Memory B cell (primary cell): ENCODE measurements around the gene PPP2R2D.

Source experiments
- ATAC-seq: fragments of 150-1000 bp; cut with Tn5 transposase; 2 replicates; pipeline ENCODE4 v1.10.0; 2021; ENCODE audit warnings: low read depth, mild to moderate bottlenecking, moderate library complexity
- DNase-seq, 2 donors: peaks; one replicate each; pipeline ENCODE4 v3.0.0; 2022; ENCODE audit warnings: low spot score in 2 of 2
- H3K27ac Mint-ChIP-seq: one replicate; pipeline ENCODE4 v1.8.0; 2022; ENCODE audit warnings: mild to moderate bottlenecking, moderate library complexity, mixed read lengths
- H3K27me3 Mint-ChIP-seq: one replicate; pipeline ENCODE4 v1.8.0; 2022; ENCODE audit warnings: mixed read lengths
- H3K36me3 Mint-ChIP-seq: one replicate; pipeline ENCODE4 v1.8.0; 2022; ENCODE audit warnings: mild to moderate bottlenecking, mixed read lengths
- H3K4me1 Mint-ChIP-seq: one replicate; pipeline ENCODE4 v1.8.0; 2022; ENCODE audit warnings: mixed read lengths
- H3K4me3 Mint-ChIP-seq: one replicate; pipeline ENCODE4 v1.8.0; 2022; ENCODE audit warnings: mild to moderate bottlenecking, moderate library complexity, mixed read lengths
- H3K9me3 Mint-ChIP-seq: one replicate; pipeline ENCODE4 v1.8.0; 2022; ENCODE audit warnings: mixed read lengths

Gene PPP2R2D

GRCh38 chr10:131961777-131962662, 61.2 kb downstream of the PPP2R2D start:
- no peaks in the 10 kb centered on the region for H3K9me3 Mint-ChIP-seq
- H3K36me3 Mint-ChIP-seq, result peaks cover 23% of the 10 kb centered on the region
- DNase-seq, result no peak
- H3K27ac Mint-ChIP-seq, result no peak overlapping the region
- no peaks in the 10 kb centered on the region for H3K27me3 Mint-ChIP-seq
- ATAC-seq, result no peak
- no peaks in the 10 kb centered on the region for H3K4me1 Mint-ChIP-seq
- peak overlapping the region; percentile 11 for H3K4me3 Mint-ChIP-seq

GRCh38 chr10:131963350-131963749, 62.5 kb downstream of the PPP2R2D start:
- Mint-ChIP-seq H3K4me3 (no peak overlapping the region), H3K4me1 (no peaks in the 10 kb centered on the region), H3K36me3 (peaks cover 15% of the 10 kb centered on the region), H3K9me3 (no peaks in the 10 kb centered on the region), H3K27me3 (no peaks in the 10 kb centered on the region), H3K27ac (no peak overlapping the region)
- DNase-seq (no peak), ATAC-seq (no peak)

GRCh38 chr10:131963811-131964210, 63.0 kb downstream of the PPP2R2D start:
- DNase-seq, result no peak
- H3K36me3 Mint-ChIP-seq, result peaks cover 16% of the 10 kb centered on the region
- H3K27ac Mint-ChIP-seq, result no peak overlapping the region
- H3K27me3 Mint-ChIP-seq, result no peaks in the 10 kb centered on the region
- H3K9me3 Mint-ChIP-seq, result no peaks in the 10 kb centered on the region
- no peak overlapping the region for H3K4me3 Mint-ChIP-seq
- no peak for ATAC-seq
- H3K4me1 Mint-ChIP-seq, result no peaks in the 10 kb centered on the region

- Mint-ChIP-seq H3K27ac (no peak overlapping the region), H3K4me1 (no peaks in the 10 kb centered on the region)
- ATAC-seq, result no peak
Measured at GRCh38 chr10:131964298-131964697, 63.5 kb downstream of the PPP2R2D start.

GRCh38 chr10:131968949-131969348, 68.1 kb downstream of the PPP2R2D start:
- DNase-seq (no peak), ATAC-seq (no peak)
- Mint-ChIP-seq H3K27ac (peak overlapping the region; percentile 31), H3K36me3 (peaks cover 33% of the 10 kb centered on the region), H3K27me3 (no peaks in the 10 kb centered on the region), H3K4me1 (peaks cover 8% of the 10 kb centered on the region), H3K9me3 (no peaks in the 10 kb centered on the region), H3K4me3 (no peak overlapping the region)

More at GRCh38 chr10:131964298-131964697, 63.5 kb downstream of the PPP2R2D start:
- DNase-seq, result no peak
- Mint-ChIP-seq H3K36me3 (peaks cover 17% of the 10 kb centered on the region), H3K4me3 (no peak overlapping the region), H3K9me3 (no peaks in the 10 kb centered on the region), H3K27me3 (no peaks in the 10 kb centered on the region)

- ATAC-seq (no peak), DNase-seq (no peak)
- Mint-ChIP-seq H3K9me3 (no peaks in the 10 kb centered on the region), H3K36me3 (peaks cover 30% of the 10 kb centered on the region), H3K27me3 (no peaks in the 10 kb centered on the region), H3K4me3 (no peak overlapping the region), H3K4me1 (peaks cover 8% of the 10 kb centered on the region), H3K27ac (peak overlapping the region; percentile 8)
Measured at GRCh38 chr10:131970946-131971345, 70.1 kb downstream of the PPP2R2D start.

GRCh38 chr10:131971591-131971990, 70.8 kb downstream of the PPP2R2D start:
- no peak for DNase-seq
- peaks cover 8% of the 10 kb centered on the region for H3K4me1 Mint-ChIP-seq
- no peak for ATAC-seq
- H3K27ac Mint-ChIP-seq, result no peak overlapping the region
- no peak overlapping the region for H3K4me3 Mint-ChIP-seq
- H3K27me3 Mint-ChIP-seq, result no peaks in the 10 kb centered on the region
- H3K9me3 Mint-ChIP-seq, result no peaks in the 10 kb centered on the region
- H3K36me3 Mint-ChIP-seq, result peaks cover 27% of the 10 kb centered on the region

- Mint-ChIP-seq H3K9me3 (no peaks in the 10 kb centered on the region), H3K4me1 (peaks cover 8% of the 10 kb centered on the region), H3K36me3 (peaks cover 27% of the 10 kb centered on the region), H3K4me3 (peak overlapping the region; percentile 71), H3K27ac (peak overlapping the region; percentile 25), H3K27me3 (no peaks in the 10 kb centered on the region)
- ATAC-seq (peak; percentile 38), DNase-seq (no peak)
Measured at GRCh38 chr10:131972474-131973071, 71.8 kb downstream of the PPP2R2D start.

GRCh38 chr10:131973160-131973951, 72.5 kb downstream of the PPP2R2D start:
- DNase-seq (no peak), ATAC-seq (peak; percentile 14)
- Mint-ChIP-seq H3K9me3 (no peaks in the 10 kb centered on the region), H3K4me3 (peak overlapping the region; percentile 71), H3K27me3 (no peaks in the 10 kb centered on the region), H3K27ac (peak overlapping the region; percentile 25), H3K4me1 (peaks cover 8% of the 10 kb centered on the region), H3K36me3 (peaks cover 27% of the 10 kb centered on the region)

GRCh38 chr10:131974034-131974817, 73.4 kb downstream of the PPP2R2D start:
- ATAC-seq (no peak), DNase-seq (no peak)
- Mint-ChIP-seq H3K4me3 (no peak overlapping the region), H3K9me3 (no peaks in the 10 kb centered on the region), H3K27me3 (no peaks in the 10 kb centered on the region), H3K4me1 (peaks cover 8% of the 10 kb centered on the region), H3K27ac (no peak overlapping the region), H3K36me3 (peaks cover 21% of the 10 kb centered on the region)

- Mint-ChIP-seq H3K36me3 (peaks cover 19% of the 10 kb centered on the region), H3K4me3 (no peak overlapping the region), H3K27ac (no peak overlapping the region), H3K27me3 (peaks cover 2% of the 10 kb centered on the region), H3K9me3 (no peaks in the 10 kb centered on the region), H3K4me1 (peaks cover 13% of the 10 kb centered on the region)
- ATAC-seq (no peak), DNase-seq (no peak)
Measured at GRCh38 chr10:131975003-131975402, 74.2 kb downstream of the PPP2R2D start.

GRCh38 chr10:131975796-131976195, 75.0 kb downstream of the PPP2R2D start:
- Mint-ChIP-seq H3K36me3 (peaks cover 12% of the 10 kb centered on the region), H3K27me3 (peaks cover 2% of the 10 kb centered on the region), H3K4me1 (peaks cover 15% of the 10 kb centered on the region), H3K27ac (no peak overlapping the region), H3K4me3 (no peak overlapping the region), H3K9me3 (no peaks in the 10 kb centered on the region)
- DNase-seq, result no peak
- no peak for ATAC-seq

- Mint-ChIP-seq H3K27ac (no peak overlapping the region), H3K27me3 (peaks cover 2% of the 10 kb centered on the region), H3K4me1 (peaks cover 17% of the 10 kb centered on the region), H3K9me3 (no peaks in the 10 kb centered on the region), H3K4me3 (no peak overlapping the region), H3K36me3 (peaks cover 8% of the 10 kb centered on the region)
- ATAC-seq, result no peak
- DNase-seq, result no peak
Measured at GRCh38 chr10:131977323-131978096, 76.7 kb downstream of the PPP2R2D start.
